ENCODE data around the gene C1orf52.
A peak's percentile ranks its signal among the peaks of the same experiment; 100 is the strongest.

The C1orf52 gene

GRCh38 chr1:85228972-85229371 lies 30.5 kb downstream of the C1orf52 start:
- DNase-seq: no peak

- no peak for DNase-seq
These were observed 33.7 kb downstream of the C1orf52 start for GRCh38 chr1:85225624-85226380.

GRCh38 chr1:85224734-85225623 lies 34.5 kb downstream of the C1orf52 start:
- peak; percentile 73 for DNase-seq

DNA sequence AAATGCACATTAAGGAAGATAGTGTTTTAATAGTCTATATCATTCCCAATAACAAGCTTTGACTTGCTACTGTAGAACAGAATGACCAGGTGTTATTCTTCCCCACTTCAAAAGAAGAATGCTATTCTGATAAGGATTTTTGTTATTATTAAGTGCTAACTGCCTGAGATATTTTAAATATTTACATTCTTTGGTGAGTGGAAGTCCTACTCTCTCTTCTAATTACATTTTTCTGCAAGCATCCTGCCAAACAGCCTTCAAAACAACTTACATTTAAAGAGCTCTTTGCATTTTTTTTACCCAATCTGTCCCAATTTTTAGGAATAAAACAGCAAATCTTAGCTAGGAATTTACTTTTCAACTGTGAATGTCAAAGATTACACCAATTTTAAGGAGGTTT lies 35.2 kb downstream of the C1orf52 start:
- DNase-seq: no peak

GRCh38 chr1:85223334-85223733 lies 36.1 kb downstream of the C1orf52 start:
- no peak for DNase-seq

GRCh38 chr1:85220756-85221201 lies 38.7 kb downstream of the C1orf52 start:
- DNase-seq: no peak

DNA sequence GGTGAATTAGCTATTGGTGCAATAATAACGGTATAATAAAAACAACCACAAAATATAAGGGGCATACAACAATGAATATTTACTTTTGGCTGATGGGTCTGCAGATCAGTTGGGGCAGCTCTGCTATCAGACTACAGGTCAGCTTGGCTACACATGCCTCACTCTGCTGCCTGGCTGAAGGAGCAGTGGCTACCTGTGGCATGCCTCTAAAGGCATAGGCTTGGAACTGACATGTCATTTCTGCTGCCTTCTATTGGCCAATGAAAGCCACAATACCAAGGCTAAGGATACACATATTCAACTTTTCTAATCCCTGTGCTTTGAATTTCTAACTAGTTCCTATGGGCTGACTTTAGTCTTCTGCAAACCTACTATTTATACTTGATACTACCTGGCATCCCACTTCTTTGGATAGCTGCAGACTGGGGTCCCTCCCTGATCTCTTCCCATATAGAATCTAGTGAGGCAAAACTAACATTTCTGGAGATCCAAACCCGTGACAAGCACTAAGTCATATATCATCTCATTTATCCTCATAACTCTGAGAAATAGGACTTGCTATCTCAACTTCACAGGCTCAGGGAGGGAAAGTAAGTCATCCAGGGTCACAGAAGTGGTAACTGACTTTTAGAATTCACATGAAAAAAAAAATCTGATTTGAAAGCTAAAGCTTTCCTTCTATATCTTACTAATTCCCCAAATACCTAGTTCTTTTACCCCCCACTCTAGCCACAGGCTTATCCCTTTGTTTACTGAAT lies 39.4 kb downstream of the C1orf52 start:
- DNase-seq: no peak

DNA sequence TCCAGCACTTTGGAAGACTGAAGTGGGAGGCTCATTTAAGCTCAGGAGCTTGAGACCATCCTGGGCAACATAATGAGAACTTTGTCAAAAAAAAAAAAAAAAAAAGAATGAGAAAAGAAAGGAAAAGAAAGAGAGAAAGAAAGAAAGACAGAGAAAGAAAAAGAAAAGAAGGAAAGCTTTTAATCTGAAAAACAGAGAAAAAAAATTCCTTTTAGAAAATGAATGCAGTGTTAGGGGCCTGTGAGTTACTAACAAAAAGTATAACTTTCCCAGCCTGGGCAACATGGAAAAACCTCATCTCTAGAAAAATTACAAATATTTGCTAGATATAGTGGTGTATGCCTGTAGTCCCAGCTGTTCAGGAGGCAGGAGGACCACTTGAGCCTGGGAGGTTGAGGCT lies 42.8 kb downstream of the C1orf52 start:
- no peak for DNase-seq

DNA sequence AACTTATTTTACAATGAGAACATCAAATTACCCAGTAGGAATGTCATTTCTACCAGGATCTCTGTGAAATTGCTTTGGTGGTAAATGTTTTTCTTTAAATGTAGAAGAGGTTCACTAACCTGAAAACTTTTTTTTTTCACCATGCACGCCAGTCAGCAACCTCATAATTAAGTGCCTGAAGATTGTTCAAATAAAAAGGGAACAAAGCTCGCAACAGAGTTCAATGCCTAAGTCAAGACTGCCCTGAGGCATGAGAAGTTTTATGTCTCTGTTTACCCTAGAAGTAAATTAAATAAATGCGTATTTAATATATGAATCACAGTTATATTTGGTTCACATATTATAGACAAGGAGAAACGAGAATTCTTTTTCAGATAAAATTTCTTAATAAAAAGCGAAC lies 44.8 kb downstream of the C1orf52 start:
- no peak for DNase-seq

GRCh38 chr1:85208488-85208887 lies 51.0 kb downstream of the C1orf52 start:
- no peak for DNase-seq

GRCh38 chr1:85203573-85204171 lies 55.8 kb downstream of the C1orf52 start:
- DNase-seq: no peak

- DNase-seq: no peak
These were observed 56.6 kb downstream of the C1orf52 start for GRCh38 chr1:85202864-85203255.

- DNase-seq: no peak
These were observed 57.2 kb downstream of the C1orf52 start for GRCh38 chr1:85202092-85202863.

DNA sequence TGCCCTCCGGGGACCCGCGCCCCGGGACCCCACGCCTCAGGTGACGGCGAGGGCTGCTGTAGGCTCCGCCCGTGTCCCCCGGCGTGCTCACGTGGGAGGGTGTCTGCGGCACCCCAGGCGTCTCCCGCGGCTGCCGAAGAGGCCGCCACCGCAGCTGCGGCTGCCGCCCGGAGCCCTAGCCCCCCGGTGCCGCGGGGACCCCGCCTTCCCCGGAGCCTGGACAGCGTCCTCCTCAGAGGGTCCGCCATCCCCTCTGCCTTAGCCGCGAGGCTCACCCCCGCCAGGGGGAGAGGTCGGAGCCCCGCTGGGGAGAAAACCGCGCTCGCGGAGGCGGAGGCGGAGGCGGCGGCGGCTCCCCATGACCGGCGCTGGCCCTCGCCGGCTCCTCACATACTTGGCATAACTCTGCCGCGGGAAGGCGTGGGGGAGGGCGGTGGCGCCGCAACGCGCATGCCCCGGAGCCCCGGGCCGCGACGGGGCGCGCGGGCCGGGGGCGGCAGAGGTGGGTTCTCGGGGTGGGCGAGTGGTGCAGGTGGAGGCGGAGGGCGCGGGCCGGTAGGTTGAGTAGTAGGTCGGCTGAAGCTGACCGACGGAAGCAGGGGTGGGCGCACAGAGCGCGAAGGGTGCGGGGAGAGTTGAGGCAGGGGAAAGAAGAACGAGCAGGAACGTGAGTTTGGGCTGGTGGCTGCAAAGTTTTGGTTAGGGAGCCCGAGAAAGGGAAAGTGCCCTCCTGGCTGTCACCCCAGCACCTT lies 57.9 kb downstream of the C1orf52 start:
- peak; percentile 66 for DNase-seq

- DNase-seq: peak; percentile 91
These were observed 58.8 kb downstream of the C1orf52 start, which contains the start of gene SYDE2 for GRCh38 chr1:85200463-85201339. SYDE2 (minus strand) TSS chr1:85201016; CDS start chr1:85200996, 20 bp downstream.

All from NCI-H82 (cell line).